Body of pancreas (tissue), 4 donors: Measurements from ENCODE around the gene FAM151A. TPM values are rescaled to one million over a fixed set of nuclear protein-coding genes. Genes with fewer than 3 reads are reported as not detected.

Experiments used
- ATAC-seq: fragments of 150-250 bp; one replicate; pipeline ENCODE4 v1.9.1; 2016
- DNase-seq, 4 donors: peaks; one replicate each; pipeline ENCODE4 v3.0.0-alpha.2; 2019
- H3K27ac ChIP-seq, 4 donors: fragments of 200-600 bp; sonication (generic); 1 replicate in 3 of 4; 2 replicates in 1 of 4; pipeline versions ENCODE4 v1.5.1 to v1.6.1; 2016 to 2019; ENCODE audit warnings: mild to moderate bottlenecking in 1 of 4, mixed read lengths in 1 of 4, moderate library complexity in 1 of 4
- H3K27me3 ChIP-seq, 2 donors: fragments of 200-600 bp; sonication (generic); one replicate each; pipeline ENCODE4 v1.6.0; 2016; ENCODE audit warnings: mild to moderate bottlenecking in 1 of 2
- H3K36me3 ChIP-seq, 2 donors: fragments of 200-600 bp; sonication (generic); replicated peaks in 1 of 2; 2 replicates each; pipeline ENCODE4 v1.5.1; 2016; ENCODE audit warnings: low read depth in 2 of 2; ENCODE audit not compliant: insufficient read depth in 1 of 2
- H3K4me1 ChIP-seq: fragments of 200-600 bp; sonication (generic); one replicate; pipeline ENCODE4 v1.6.0; 2016
- H3K4me3 ChIP-seq, 2 donors: fragments of 200-600 bp; sonication (generic); 1 replicate in 1 of 2; 2 replicates in 1 of 2; pipeline ENCODE4 v1.5.1; 2016 to 2019
- H3K9me3 ChIP-seq, 3 donors: fragments of 200-600 bp; sonication (generic); 1 replicate in 2 of 3; 2 replicates in 1 of 3; pipeline ENCODE4 v1.5.1; 2016
- POLR2A ChIP-seq, 3 donors: fragments of 450-650 bp; IDR thresholded peaks; one replicate each; pipeline ENCODE4 v1.6.1; 2016; ENCODE audit warnings: antibody characterized with exemption in 3 of 3, mild to moderate bottlenecking in 2 of 3
- WGBS, 2 donors: methylation state at CpG; one replicate each; pipeline ENCODE4 v1.1.5; 2017; 5-methylcytosine and 5-hydroxymethylcytosine counted together
- intact Hi-C: fragments of 100-400 bp; cut with DNase I; formaldehyde crosslinking; loops from one replicate; pipeline ENCODE4 v1.15.1; 2023
- total RNA-seq, 2 donors: library from RNA; depleted of rRNA; stranded (reverse); fragments of >200 nt; gene quantifications; one replicate each; pipeline ENCODE4 v1.1.0, GENCODE V29; 2016
- TF ChIP-seq, protein P1 (sequence below), 7 experiments: fragments of 450-650 bp in 4 of 7; fragments of 200-600 bp in 3 of 7; sonication (generic) in 3 of 7; IDR thresholded peaks; one replicate each; pipeline ENCODE4 v1.5.1; 2016 to 2019; ENCODE audit warnings: antibody characterized with exemption in 7 of 7

The FAM151A gene
- total RNA-seq, 2 donors from 2014 or later = not detected

DNA sequence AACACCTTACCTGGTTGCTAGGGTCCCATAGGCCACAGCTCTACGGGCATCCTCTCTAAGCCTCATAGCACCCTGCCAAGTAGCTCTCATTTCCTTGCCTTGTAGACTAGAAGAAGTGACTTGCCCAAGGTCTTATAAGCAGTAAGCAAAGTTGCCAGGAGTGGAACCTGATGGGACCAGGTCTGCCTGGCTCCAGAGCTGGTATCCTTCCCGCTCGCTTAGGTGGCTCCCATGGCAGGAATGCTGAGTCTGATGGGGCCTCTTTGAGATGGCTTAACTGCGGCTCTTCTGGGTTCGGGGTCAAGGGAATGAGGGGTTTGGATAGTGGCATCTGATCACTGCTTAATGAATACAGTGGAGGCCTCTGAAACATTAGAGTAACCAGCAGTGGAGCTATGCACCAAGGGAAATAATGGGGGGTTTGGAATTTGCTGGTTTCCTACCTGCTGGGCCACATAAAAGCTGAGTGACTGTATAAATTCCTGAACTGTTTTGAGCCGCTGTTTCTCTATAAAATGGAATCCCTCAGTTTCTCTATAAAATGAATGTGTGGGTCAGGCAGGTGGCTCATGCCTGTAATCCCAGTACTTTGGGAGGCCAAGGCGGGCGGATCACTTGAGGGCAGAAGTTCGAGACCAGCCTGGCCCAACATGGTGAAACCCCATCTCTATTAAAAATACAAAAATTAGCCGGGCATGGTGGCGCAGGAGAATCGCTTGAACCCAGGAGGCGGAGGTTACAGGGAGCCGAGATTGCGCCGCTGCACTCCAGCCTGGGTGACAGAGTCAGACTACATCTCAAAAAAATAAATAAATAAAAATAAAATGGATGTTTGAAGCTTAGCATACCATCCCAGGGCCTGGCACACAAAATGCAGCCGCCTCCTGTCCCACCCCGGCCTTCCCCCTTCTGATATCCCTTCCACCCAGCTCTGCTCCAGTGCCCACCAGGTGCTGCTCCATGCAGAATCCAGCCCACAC lies 12.4 kb downstream of the FAM151A start:
- DNase-seq (no peak), ATAC-seq (no peak)
- intact Hi-C loops = no loop called here
- H3K27me3 ChIP-seq = no peaks in the 10 kb centered on the region
- no peaks in the 10 kb centered on the region for H3K36me3 ChIP-seq
- H3K27ac ChIP-seq = no peak overlapping the region
- H3K4me3 ChIP-seq = no peak overlapping the region
- TF ChIP-seq, protein P1, sequence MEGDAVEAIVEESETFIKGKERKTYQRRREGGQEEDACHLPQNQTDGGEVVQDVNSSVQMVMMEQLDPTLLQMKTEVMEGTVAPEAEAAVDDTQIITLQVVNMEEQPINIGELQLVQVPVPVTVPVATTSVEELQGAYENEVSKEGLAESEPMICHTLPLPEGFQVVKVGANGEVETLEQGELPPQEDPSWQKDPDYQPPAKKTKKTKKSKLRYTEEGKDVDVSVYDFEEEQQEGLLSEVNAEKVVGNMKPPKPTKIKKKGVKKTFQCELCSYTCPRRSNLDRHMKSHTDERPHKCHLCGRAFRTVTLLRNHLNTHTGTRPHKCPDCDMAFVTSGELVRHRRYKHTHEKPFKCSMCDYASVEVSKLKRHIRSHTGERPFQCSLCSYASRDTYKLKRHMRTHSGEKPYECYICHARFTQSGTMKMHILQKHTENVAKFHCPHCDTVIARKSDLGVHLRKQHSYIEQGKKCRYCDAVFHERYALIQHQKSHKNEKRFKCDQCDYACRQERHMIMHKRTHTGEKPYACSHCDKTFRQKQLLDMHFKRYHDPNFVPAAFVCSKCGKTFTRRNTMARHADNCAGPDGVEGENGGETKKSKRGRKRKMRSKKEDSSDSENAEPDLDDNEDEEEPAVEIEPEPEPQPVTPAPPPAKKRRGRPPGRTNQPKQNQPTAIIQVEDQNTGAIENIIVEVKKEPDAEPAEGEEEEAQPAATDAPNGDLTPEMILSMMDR (IDR thresholded peaks at IDR 0.05) = no peak
- TF ChIP-seq POLR2A (IDR thresholded peaks at IDR 0.05) = no peak
- H3K4me1 ChIP-seq = no peaks in the 10 kb centered on the region
- no peaks in the 10 kb centered on the region for H3K9me3 ChIP-seq
- WGBS, 2 donors = 93 to 95% methylated on average over 13 to 18 of the region's 18 CpGs

GRCh38 chr1:54610048-54610447 lies 13.3 kb downstream of the FAM151A start:
- TF ChIP-seq, protein P1 (IDR thresholded peaks at IDR 0.05) = no peak
- no peak for TF ChIP-seq POLR2A (IDR thresholded peaks at IDR 0.05)
- Histone ChIP-seq H3K27ac (no peak overlapping the region), H3K27me3 (no peaks in the 10 kb centered on the region), H3K4me1 (no peaks in the 10 kb centered on the region), H3K9me3 (no peaks in the 10 kb centered on the region), H3K4me3 (no peak overlapping the region), H3K36me3 (no peaks in the 10 kb centered on the region)
- intact Hi-C loops = no loop called here
- ATAC-seq = no peak
- no peak for DNase-seq
- WGBS, 2 donors = 65 to 76% methylated on average over 4 to 6 of the region's 6 CpGs

DNA sequence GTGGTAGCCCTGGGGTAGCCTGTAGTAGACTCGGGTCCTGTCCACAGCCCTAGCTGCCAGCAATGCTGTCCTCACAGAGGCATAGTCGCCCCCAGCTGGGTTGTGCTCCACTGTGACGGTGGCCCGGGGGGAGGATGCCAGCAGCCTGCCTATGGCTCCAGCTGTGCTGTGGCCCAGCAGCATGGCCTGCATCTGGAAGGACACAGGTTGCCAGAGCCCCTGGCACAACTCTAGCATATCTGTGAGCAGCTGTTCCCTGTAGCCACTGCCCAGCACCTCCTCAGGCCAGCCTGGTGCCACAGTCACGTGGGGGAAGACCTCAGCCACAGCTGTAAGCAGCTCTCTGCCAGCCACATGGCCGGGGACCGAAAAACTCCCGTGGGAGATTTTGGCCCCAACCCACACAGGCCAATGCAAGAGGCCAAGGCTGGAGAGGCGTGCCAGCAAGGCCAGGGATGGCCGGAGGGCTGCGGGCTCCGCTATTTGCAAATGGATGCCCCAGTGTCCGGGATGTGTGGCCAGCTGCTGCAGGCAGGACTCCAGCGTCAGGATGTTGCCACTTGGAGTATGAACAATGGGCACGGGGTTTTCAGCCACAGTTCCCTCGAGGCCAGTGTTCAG lies 13.9 kb downstream of the FAM151A start:
- intact Hi-C loops = no loop called here
- Histone ChIP-seq H3K36me3 (no peaks in the 10 kb centered on the region), H3K27me3 (no peaks in the 10 kb centered on the region), H3K4me3 (no peak overlapping the region), H3K9me3 (no peaks in the 10 kb centered on the region), H3K4me1 (no peaks in the 10 kb centered on the region), H3K27ac (no peak overlapping the region)
- DNase-seq (no peak), ATAC-seq (no peak)
- TF ChIP-seq, protein P1 (IDR thresholded peaks at IDR 0.05) = no peak
- no peak for TF ChIP-seq POLR2A (IDR thresholded peaks at IDR 0.05)
- 68 to 93% methylated on average over 3 to 16 of the region's 16 CpGs for WGBS, 2 donors

GRCh38 chr1:54608566-54609230 lies 14.6 kb downstream of the FAM151A start:
- TF ChIP-seq POLR2A (IDR thresholded peaks at IDR 0.05) = no peak
- TF ChIP-seq, protein P1 (IDR thresholded peaks at IDR 0.05) = no peak
- Histone ChIP-seq H3K36me3 (no peaks in the 10 kb centered on the region), H3K27ac (no peak overlapping the region), H3K4me1 (no peaks in the 10 kb centered on the region), H3K27me3 (no peaks in the 10 kb centered on the region), H3K4me3 (no peak overlapping the region), H3K9me3 (no peaks in the 10 kb centered on the region)
- intact Hi-C loops = no loop called here
- no peak for ATAC-seq
- DNase-seq = no peak
- WGBS, 2 donors = 83 to 86% methylated on average over 9 of the region's 9 CpGs
